ENCODE results near the gene KCTD12. TPM values are rescaled to one million over a fixed set of nuclear protein-coding genes. Genes with fewer than 3 reads are reported as not detected.
A peak's percentile ranks its signal among the peaks of the same experiment; 100 is the strongest.

Gene KCTD12
- total RNA-seq (2014; rRNA removed; shearing (Covaris generic); ENCODE audit: low replicate concordance): 1.0 and 1.7 TPM in 2 replicates

DNA sequence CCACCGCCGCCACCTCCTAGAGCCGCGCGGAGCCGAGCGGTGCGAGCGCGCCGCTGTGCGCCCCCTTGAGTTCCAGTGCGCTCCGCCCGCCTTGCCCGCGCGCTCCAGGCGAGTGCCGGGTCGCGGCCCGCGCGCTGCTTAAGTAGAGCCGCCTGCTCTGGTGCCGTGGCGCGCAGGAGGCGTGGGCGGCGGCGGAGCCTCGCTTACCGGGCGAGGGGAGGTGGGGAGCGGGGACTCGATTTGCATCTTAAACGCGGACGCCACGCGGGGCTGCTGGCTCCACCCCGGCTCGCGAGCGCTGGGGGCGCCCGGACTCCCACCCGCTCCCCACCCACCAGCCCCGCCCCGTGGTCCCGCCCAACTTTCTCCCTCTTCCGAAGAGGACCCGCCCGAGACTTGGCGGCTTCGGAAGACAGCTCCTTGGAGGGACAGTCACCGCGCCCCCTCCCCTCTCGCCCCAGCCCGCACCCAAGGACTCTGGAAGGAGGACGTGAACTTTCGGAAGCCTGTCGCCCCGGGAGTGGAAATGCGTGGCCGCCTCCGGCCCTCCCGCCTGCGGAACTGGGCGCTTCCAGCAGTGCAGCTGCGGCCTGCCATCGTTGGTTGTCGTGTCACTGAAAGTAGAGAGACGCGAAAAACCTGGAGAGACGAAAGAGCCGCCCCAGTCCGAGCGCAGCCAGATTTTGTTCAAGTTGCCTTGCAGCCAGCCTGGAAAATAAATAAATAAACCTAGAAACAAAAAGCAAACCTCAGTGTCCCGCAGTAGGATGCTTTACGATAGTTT lies at the start of gene KCTD12:
Gene KCTD12 (minus strand): TSS at position 114 of the 784 bp plus-strand sequence. CDS start 257 bp downstream, outside the sequence.
- peak within 1 kb of the TSS; percentile 91 for H3K4me2 ChIP-seq (ENCODE audit: low read depth, low read length, poor library complexity, severe bottlenecking)
- no peaks in the 10 kb centered on the region for H3K36me3 ChIP-seq (ENCODE audit: insufficient read depth, low read length)
- no peak within 1 kb of the TSS for H3K27ac ChIP-seq (ENCODE audit: low read length)
- H3K9ac ChIP-seq (ENCODE audit: low read length): peak within 1 kb of the TSS; percentile 72
- H3K27me3 ChIP-seq (ENCODE audit: low read length): no peaks in the 10 kb centered on the region
- H3K4me1 ChIP-seq (ENCODE audit: low read length): peaks cover 16% of the 10 kb centered on the region
- H2AFZ ChIP-seq (ENCODE audit: low read length): peak within 1 kb of the TSS; percentile 98
- peak; percentile 86 for DNase-seq
- no peaks in the 10 kb centered on the region for H3K9me3 ChIP-seq (ENCODE audit: low read length)
- no peaks in the 10 kb centered on the region for H3K9me2 ChIP-seq (replicated peaks; ENCODE audit: insufficient read depth, low read length)
- H3K79me2 ChIP-seq (ENCODE audit: low read length): no peaks in the 10 kb centered on the region
- no peaks in the 10 kb centered on the region for H4K20me1 ChIP-seq (ENCODE audit: insufficient read depth, low read depth, low read length)
- H3K4me3 ChIP-seq (ENCODE audit: low read length): peak within 1 kb of the TSS; percentile 76

DNA sequence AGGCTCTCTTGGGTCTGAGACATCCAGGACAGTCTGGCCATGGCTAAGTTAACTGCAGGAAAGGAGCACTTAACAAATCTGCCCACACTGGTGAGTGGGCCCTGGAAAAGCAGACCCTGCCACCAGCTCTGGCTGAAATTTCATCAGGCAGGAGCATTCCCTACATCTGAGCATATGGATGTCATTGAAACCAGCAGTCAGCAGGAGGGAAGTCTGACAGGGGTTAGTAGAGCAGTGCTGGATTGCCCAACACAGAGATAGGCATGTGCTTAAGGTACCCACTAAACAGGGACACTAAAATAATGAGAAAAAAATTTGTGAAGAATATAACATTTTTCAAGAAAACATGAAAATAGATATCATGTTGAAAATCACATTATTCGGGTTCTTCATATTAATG lies 48.5 kb upstream of the KCTD12 start:
- H3K4me1 ChIP-seq (ENCODE audit: low read length): peaks cover 19% of the 10 kb centered on the region
- no peak overlapping the region for H3K4me3 ChIP-seq (ENCODE audit: low read length)
- H2AFZ ChIP-seq (ENCODE audit: low read length): no peak overlapping the region
- H3K4me2 ChIP-seq (ENCODE audit: low read depth, low read length, poor library complexity, severe bottlenecking): no peak overlapping the region
- no peaks in the 10 kb centered on the region for H3K36me3 ChIP-seq (ENCODE audit: insufficient read depth, low read length)
- H3K9ac ChIP-seq (ENCODE audit: low read length): no peak overlapping the region
- H3K27ac ChIP-seq (ENCODE audit: low read length): no peak overlapping the region
- H3K9me2 ChIP-seq (replicated peaks; ENCODE audit: insufficient read depth, low read length): no peaks in the 10 kb centered on the region
- H3K27me3 ChIP-seq (ENCODE audit: low read length): no peaks in the 10 kb centered on the region; the same call in 1 of the 2 replicates
- H3K9me3 ChIP-seq (ENCODE audit: low read length): no peaks in the 10 kb centered on the region
- H3K79me2 ChIP-seq (ENCODE audit: low read length): no peaks in the 10 kb centered on the region
- H4K20me1 ChIP-seq (ENCODE audit: insufficient read depth, low read depth, low read length): no peaks in the 10 kb centered on the region
- no peak for DNase-seq

DNA sequence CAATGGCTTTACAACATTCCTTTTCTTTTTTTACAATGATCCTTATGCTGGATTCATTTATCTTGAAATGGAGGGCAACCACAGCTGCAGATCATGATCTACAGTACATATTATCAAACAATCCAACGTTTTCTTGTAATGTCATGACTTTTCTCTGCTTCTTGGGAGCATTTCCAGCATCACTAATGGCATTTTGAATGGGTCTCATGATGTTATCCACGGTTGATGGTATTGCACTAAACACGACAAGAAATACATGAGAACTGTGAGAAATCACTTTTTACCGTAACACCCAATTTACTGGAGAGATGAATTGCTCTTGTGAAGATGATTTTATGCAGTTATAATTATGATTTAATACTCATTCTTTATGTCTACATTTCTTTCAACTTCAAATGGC lies 45.9 kb upstream of the KCTD12 start:
- DNase-seq: no peak
- H3K9me2 ChIP-seq (replicated peaks; ENCODE audit: insufficient read depth, low read length): no peaks in the 10 kb centered on the region
- no peaks in the 10 kb centered on the region for H4K20me1 ChIP-seq (ENCODE audit: insufficient read depth, low read depth, low read length)
- no peaks in the 10 kb centered on the region for H3K79me2 ChIP-seq (ENCODE audit: low read length)
- no peak overlapping the region for H3K4me3 ChIP-seq (ENCODE audit: low read length)
- H3K27ac ChIP-seq (ENCODE audit: low read length): no peak overlapping the region
- no peaks in the 10 kb centered on the region for H3K9me3 ChIP-seq (ENCODE audit: low read length)
- H3K4me1 ChIP-seq (ENCODE audit: low read length): peaks cover 20% of the 10 kb centered on the region
- H3K4me2 ChIP-seq (ENCODE audit: low read depth, low read length, poor library complexity, severe bottlenecking): no peak overlapping the region
- H2AFZ ChIP-seq (ENCODE audit: low read length): no peak overlapping the region
- no peak overlapping the region for H3K9ac ChIP-seq (ENCODE audit: low read length)
- H3K36me3 ChIP-seq (ENCODE audit: insufficient read depth, low read length): no peaks in the 10 kb centered on the region
- H3K27me3 ChIP-seq (ENCODE audit: low read length): no peaks in the 10 kb centered on the region; the same call in 1 of the 2 replicates

DNA sequence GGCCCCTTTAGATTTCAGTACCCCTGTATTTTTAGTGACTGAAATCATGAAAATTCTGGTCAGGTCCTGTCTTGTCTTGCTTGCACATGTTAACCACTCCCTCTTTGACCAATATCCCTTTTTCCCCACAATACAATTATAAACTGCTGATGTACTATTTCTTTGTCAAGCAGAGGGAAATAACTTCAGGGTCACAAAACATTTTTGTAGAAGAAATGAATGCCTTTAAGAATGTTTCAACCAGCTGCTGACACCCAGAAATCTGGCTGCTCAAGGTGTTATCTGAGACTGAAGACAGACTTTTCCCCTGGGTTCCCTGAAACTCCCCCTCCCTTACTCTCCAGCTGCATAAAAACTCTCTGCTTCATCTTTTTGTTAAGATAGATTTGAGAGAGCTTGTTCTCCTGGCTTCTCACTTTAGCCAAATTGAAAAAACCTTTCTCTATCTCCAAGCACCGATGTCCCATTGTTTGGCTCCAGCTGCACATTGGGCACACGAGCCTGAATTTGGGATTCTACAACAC lies 43.7 kb upstream of the KCTD12 start:
- H3K4me2 ChIP-seq (ENCODE audit: low read depth, low read length, poor library complexity, severe bottlenecking): no peak overlapping the region
- no peak overlapping the region for H3K9ac ChIP-seq (ENCODE audit: low read length)
- H3K27me3 ChIP-seq (ENCODE audit: low read length): no peaks in the 10 kb centered on the region; the same call in 1 of the 2 replicates
- H3K27ac ChIP-seq (ENCODE audit: low read length): no peak overlapping the region
- no peaks in the 10 kb centered on the region for H3K79me2 ChIP-seq (ENCODE audit: low read length)
- no peak overlapping the region for H2AFZ ChIP-seq (ENCODE audit: low read length)
- no peak for DNase-seq
- H4K20me1 ChIP-seq (ENCODE audit: insufficient read depth, low read depth, low read length): no peaks in the 10 kb centered on the region
- peaks cover 20% of the 10 kb centered on the region for H3K4me1 ChIP-seq (ENCODE audit: low read length)
- H3K9me2 ChIP-seq (replicated peaks; ENCODE audit: insufficient read depth, low read length): no peaks in the 10 kb centered on the region
- no peak overlapping the region for H3K4me3 ChIP-seq (ENCODE audit: low read length)
- H3K9me3 ChIP-seq (ENCODE audit: low read length): no peaks in the 10 kb centered on the region
- H3K36me3 ChIP-seq (ENCODE audit: insufficient read depth, low read length): no peaks in the 10 kb centered on the region

DNA sequence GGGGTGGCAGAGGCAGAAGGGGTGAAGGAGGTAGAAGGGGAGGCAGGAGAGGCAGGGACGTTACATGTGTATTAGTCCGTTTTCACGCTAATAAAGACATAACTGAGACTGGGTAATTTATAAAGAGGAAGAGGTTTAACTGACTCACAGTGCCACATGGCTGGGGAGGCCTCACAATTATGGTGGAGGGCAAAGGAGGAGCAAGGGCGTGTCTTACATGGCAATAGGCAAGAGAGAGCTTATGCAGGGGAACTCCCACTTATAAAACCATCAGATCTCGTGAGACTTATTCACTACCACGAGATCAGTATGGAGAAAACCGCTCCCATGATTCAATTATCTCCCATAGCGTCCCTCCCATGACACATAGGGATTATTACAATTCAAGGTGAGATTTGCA lies 43.1 kb upstream of the KCTD12 start:
- peak overlapping the region; percentile 73; the same call in 1 of the 2 replicates for H2AFZ ChIP-seq (ENCODE audit: low read length)
- H3K9me3 ChIP-seq (ENCODE audit: low read length): no peaks in the 10 kb centered on the region
- H3K27ac ChIP-seq (ENCODE audit: low read length): no peak overlapping the region
- no peak overlapping the region for H3K4me3 ChIP-seq (ENCODE audit: low read length)
- H3K9ac ChIP-seq (ENCODE audit: low read length): no peak overlapping the region
- no peak overlapping the region for H3K4me2 ChIP-seq (ENCODE audit: low read depth, low read length, poor library complexity, severe bottlenecking)
- H3K27me3 ChIP-seq (ENCODE audit: low read length): no peaks in the 10 kb centered on the region; the same call in 1 of the 2 replicates
- H3K4me1 ChIP-seq (ENCODE audit: low read length): peaks cover 17% of the 10 kb centered on the region
- H3K9me2 ChIP-seq (replicated peaks; ENCODE audit: insufficient read depth, low read length): no peaks in the 10 kb centered on the region
- DNase-seq: no peak
- H4K20me1 ChIP-seq (ENCODE audit: insufficient read depth, low read depth, low read length): no peaks in the 10 kb centered on the region
- H3K79me2 ChIP-seq (ENCODE audit: low read length): no peaks in the 10 kb centered on the region
- H3K36me3 ChIP-seq (ENCODE audit: insufficient read depth, low read length): no peaks in the 10 kb centered on the region

DNA sequence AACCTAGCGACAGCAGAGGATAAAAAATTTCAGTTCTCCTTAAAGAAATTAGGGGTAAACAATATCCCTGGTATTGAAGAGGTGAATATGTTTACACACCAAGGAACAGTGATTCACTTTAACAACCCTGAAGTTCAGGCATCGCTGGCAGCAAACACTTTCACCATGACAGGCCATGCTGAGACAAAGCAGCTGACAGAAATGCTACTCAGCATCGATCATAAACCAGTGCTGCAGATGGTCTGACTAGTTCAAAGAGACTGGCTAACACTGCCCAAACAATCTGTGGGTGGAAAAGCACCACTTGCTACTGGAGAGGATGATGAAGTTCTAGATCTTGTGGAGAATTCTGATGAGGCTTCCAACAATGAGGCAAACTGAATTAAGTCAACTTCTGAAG lies 42.3 kb upstream of the KCTD12 start:
- H3K36me3 ChIP-seq (ENCODE audit: insufficient read depth, low read length): no peaks in the 10 kb centered on the region
- H2AFZ ChIP-seq (ENCODE audit: low read length): no peak overlapping the region
- no peaks in the 10 kb centered on the region for H4K20me1 ChIP-seq (ENCODE audit: insufficient read depth, low read depth, low read length)
- no peaks in the 10 kb centered on the region for H3K9me3 ChIP-seq (ENCODE audit: low read length)
- H3K4me1 ChIP-seq (ENCODE audit: low read length): peaks cover 13% of the 10 kb centered on the region
- H3K27me3 ChIP-seq (ENCODE audit: low read length): no peaks in the 10 kb centered on the region; the same call in 1 of the 2 replicates
- no peak overlapping the region for H3K4me2 ChIP-seq (ENCODE audit: low read depth, low read length, poor library complexity, severe bottlenecking)
- no peaks in the 10 kb centered on the region for H3K79me2 ChIP-seq (ENCODE audit: low read length)
- no peak for DNase-seq
- no peak overlapping the region for H3K27ac ChIP-seq (ENCODE audit: low read length)
- no peak overlapping the region for H3K4me3 ChIP-seq (ENCODE audit: low read length)
- no peaks in the 10 kb centered on the region for H3K9me2 ChIP-seq (replicated peaks; ENCODE audit: insufficient read depth, low read length)
- no peak overlapping the region for H3K9ac ChIP-seq (ENCODE audit: low read length)

DNA sequence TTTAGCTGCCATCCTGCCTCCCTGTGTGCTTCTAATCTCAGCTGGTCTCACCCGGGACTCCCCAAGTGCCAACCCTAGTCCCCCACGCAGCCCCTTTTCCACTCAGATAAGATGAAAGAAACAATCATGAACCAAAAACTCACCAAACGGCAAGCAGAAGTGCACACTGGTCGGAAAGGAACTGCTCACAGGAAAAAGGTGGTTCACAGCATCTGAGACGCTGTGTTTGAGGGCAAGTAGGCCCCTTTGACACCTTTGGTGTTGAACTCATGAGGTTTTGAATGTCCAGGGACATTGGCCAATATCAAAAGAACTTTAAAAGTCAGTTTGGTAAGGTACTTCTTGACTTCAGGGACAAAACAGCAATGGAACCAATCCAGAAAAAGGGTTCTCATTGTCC lies 41.8 kb upstream of the KCTD12 start:
- Histone ChIP-seq H3K79me2 (ENCODE audit: low read length) (no peaks in the 10 kb centered on the region), H3K27me3 (ENCODE audit: low read length) (no peaks in the 10 kb centered on the region), H3K9me3 (ENCODE audit: low read length) (no peaks in the 10 kb centered on the region), H3K27ac (ENCODE audit: low read length) (no peak overlapping the region), H3K9ac (ENCODE audit: low read length) (no peak overlapping the region), H4K20me1 (ENCODE audit: insufficient read depth, low read depth, low read length) (no peaks in the 10 kb centered on the region), H3K4me3 (ENCODE audit: low read length) (no peak overlapping the region), H3K9me2 (replicated peaks; ENCODE audit: insufficient read depth, low read length) (no peaks in the 10 kb centered on the region), H2AFZ (ENCODE audit: low read length) (no peak overlapping the region), H3K4me1 (ENCODE audit: low read length) (peaks cover 13% of the 10 kb centered on the region), H3K4me2 (ENCODE audit: low read depth, low read length, poor library complexity, severe bottlenecking) (no peak overlapping the region), H3K36me3 (ENCODE audit: insufficient read depth, low read length) (no peaks in the 10 kb centered on the region)
- DNase-seq: no peak

DNA sequence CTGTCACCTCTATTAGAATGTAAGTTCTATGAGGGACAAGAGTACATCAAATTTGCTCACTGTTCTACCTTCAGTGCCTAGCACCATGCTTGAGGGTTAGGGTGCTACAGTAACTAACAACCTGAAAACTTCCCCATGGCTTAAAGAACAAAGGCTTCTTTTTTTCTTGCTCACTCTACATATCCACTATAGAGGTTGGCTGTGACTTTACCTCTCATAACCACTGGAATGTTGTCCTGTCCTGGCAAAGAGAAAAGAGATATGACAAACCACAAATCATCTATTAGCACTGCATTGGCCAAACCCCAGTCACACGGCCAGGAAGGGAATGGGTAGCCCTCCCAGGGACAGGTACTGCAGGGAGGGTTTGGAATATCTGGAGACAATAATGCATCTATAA lies 38.9 kb upstream of the KCTD12 start:
- H3K4me1 ChIP-seq (ENCODE audit: low read length): peaks cover 11% of the 10 kb centered on the region
- no peak overlapping the region for H2AFZ ChIP-seq (ENCODE audit: low read length)
- no peak overlapping the region for H3K4me2 ChIP-seq (ENCODE audit: low read depth, low read length, poor library complexity, severe bottlenecking)
- no peaks in the 10 kb centered on the region for H3K9me2 ChIP-seq (replicated peaks; ENCODE audit: insufficient read depth, low read length)
- H3K79me2 ChIP-seq (ENCODE audit: low read length): no peaks in the 10 kb centered on the region
- no peak overlapping the region for H3K9ac ChIP-seq (ENCODE audit: low read length)
- no peaks in the 10 kb centered on the region for H4K20me1 ChIP-seq (ENCODE audit: insufficient read depth, low read depth, low read length)
- no peaks in the 10 kb centered on the region for H3K27me3 ChIP-seq (ENCODE audit: low read length)
- no peak overlapping the region for H3K4me3 ChIP-seq (ENCODE audit: low read length)
- DNase-seq: no peak
- no peaks in the 10 kb centered on the region for H3K9me3 ChIP-seq (ENCODE audit: low read length)
- H3K36me3 ChIP-seq (ENCODE audit: insufficient read depth, low read length): no peaks in the 10 kb centered on the region
- no peak overlapping the region for H3K27ac ChIP-seq (ENCODE audit: low read length)
